CD4-positive, alpha-beta T cell treated with Interleukin-6 at 100 ng/mL for 8 hours (primary cell): ENCODE results near the gene CDYL2.
"Not testable (repeated sequence)": the region's sequence is repeated elsewhere in the genome, so short reads cannot be mapped to it uniquely, and the experiment has no call there.

Source experiments
- DNase-seq: peaks from one replicate; pipeline ENCODE4 v3.0.0-alpha.2; 2020; ENCODE audit warnings: mixed read lengths, low spot score

CDYL2 gene

GRCh38 chr16:80670170-80670865 lies 134.1 kb downstream of the CDYL2 start:
- DNase-seq = no peak

DNA sequence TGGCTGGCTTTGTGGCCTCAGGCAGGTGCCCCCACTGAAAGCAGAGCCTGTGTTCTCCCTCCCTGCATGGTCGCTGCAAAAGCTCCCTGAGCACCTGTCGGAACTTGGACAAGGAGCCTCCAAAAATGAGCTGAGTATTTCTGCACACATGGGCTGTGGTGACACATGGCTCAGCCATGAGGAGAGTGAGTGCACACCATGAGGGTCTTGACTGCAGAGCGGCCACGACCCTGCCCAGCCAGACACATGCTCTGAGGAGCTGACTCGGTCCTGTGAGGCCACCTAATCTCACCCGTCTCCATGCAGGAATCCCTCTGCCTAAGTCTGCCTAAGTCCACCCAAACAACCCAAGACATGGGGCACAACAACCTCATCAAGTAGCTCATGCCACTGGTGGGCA lies 134.7 kb downstream of the CDYL2 start:
- DNase-seq = no peak

GRCh38 chr16:80667925-80668324 lies 136.5 kb downstream of the CDYL2 start:
- DNase-seq = no peak

GRCh38 chr16:80667251-80667560 lies 137.2 kb downstream of the CDYL2 start:
- no peak for DNase-seq

GRCh38 chr16:80666378-80667250 lies 137.8 kb downstream of the CDYL2 start:
- DNase-seq = no peak

DNA sequence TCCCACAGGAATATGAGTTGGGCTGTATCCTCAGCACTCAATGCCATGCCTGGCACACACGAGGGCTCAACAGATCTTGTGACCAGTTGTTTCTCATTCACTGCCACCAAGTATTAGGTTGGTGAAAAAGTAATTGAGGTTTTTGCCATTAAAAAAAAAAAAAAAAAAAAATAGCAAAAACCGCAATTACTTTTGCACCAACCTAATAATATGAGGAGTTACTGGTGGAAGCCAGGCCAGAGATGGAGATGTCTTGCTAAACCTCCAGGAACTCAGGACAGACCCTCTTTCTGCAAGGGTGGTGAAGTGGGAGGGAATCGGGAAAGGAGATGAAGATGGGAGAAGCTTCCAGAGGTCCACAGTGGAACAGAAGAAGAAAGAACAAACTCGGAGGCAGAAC lies 139.0 kb downstream of the CDYL2 start:
- no peak for DNase-seq

DNA sequence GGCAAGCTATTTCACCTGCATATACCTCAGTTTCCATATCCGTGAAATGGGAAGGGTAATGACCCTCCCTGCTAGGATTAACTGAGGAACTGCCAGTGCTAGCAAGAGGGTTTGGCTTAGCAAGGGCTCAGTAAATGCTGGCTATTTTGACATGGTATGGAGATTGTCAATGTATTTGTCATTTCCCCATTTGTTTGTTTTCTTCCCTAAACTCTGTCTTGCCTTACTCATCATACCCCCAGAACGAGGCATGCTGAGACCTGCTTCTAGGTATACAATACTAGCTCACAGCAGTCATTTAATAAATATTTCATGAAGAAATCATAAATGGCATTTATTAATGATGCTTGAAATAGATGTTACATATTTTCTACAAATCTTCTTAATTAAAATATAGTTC lies 139.6 kb downstream of the CDYL2 start:
- DNase-seq = no peak

GRCh38 chr16:80664226-80664625 lies 140.2 kb downstream of the CDYL2 start:
- no peak for DNase-seq

- no peak for DNase-seq
These were observed 141.3 kb downstream of the CDYL2 start for GRCh38 chr16:80663078-80663477.

GRCh38 chr16:80659865-80660264 lies 144.5 kb downstream of the CDYL2 start:
- DNase-seq = no peak

- DNase-seq = peak; percentile 29
These were observed 147.7 kb downstream of the CDYL2 start for GRCh38 chr16:80656711-80657150.

DNA sequence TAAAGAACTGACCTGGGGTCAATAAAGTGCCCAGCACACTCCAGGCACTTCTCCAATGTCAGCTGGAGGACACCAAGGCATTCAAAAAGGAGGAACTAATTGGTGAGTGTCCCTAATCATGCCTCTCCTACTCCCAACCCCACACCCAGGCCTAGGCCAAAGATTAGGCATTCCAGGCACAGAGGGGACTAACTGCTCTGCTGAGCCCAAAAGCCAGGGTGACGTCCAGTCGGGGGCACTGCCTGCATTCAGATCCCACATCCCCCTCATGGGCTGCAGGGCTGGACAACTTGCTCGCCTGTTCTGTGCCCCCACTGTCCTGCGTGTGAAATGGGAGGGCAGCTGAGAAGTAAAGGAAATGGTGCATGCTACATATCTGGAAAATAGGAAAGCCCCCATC lies 148.2 kb downstream of the CDYL2 start:
- no peak for DNase-seq

GRCh38 chr16:80655751-80656150 lies 148.6 kb downstream of the CDYL2 start:
- no peak for DNase-seq

DNA sequence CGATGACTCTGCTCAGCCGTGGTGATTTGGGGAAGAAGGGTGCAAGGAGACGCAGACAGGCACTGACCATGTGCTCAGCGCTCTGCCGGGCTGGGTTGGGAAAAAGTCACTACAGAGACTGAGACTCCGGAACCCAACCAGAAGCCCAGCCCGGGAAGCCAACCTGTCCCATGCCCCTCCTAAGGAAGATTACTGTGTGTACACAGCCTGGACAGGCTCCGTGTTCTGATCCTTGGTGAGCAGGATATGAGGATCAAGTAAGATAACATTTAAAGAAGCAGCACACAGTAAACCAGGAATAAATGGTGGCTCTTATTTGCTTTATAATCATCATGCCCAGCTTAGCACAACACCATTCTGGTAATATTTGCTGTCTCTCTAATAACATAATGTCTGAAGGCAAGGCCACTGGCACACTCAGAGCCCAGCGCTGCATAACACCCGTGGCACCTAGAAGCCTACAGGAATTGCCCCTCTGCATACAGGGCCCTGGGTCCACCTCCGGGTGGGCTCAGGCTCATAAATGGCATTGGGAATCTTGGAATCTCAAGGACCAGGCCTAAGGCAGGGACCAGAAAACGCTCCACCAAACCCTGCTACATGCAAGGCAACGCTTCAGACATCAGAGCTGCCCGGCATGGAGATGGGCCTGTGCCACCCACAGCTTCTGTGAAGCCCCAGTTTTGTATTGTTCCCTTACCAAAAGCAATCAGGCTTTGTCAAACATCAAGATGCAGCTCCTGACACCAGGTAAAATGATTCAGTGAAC lies 150.1 kb downstream of the CDYL2 start:
- DNase-seq = no peak

DNA sequence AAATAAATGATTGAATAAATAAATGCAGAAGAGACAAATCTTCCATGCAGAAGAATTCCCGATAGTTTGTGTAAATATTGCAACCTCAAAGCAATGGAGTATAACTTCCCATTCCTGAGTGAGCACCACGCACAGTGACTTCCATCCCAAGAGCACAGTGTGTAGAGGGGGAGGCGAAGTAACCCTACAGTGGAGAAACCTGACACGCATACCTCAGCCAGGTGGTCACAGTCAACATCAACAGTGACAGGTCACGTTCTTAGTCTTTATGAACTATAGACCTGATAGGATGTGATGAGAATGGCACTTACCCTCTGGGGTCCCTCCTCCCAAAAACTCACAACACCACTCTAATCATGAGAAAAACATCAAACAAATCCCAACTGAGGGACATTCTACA lies 152.0 kb downstream of the CDYL2 start:
- no peak for DNase-seq

DNA sequence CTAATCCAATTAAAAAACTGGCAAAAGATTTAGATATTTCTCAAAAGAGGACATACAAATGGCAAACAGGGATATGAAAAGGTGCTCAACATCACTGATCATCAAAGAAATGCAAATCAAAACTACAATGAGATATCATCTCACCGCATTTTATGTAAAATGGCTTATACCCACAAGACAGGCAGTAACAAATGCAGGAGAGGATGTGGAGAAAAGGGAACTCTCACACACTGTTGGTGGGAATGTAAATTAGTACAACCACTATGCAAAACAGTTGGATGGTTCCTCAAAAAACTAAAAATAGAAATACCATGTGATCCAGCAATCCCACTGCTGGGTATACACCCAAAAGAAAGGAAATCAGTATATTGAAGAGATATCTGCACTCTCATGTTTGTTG lies 154.1 kb downstream of the CDYL2 start:
- DNase-seq = not testable (repeated sequence)

GRCh38 chr16:80640316-80640715 lies 164.1 kb downstream of the CDYL2 start:
- no peak for DNase-seq

GRCh38 chr16:80639636-80640035 lies 164.8 kb downstream of the CDYL2 start:
- no peak for DNase-seq

DNA sequence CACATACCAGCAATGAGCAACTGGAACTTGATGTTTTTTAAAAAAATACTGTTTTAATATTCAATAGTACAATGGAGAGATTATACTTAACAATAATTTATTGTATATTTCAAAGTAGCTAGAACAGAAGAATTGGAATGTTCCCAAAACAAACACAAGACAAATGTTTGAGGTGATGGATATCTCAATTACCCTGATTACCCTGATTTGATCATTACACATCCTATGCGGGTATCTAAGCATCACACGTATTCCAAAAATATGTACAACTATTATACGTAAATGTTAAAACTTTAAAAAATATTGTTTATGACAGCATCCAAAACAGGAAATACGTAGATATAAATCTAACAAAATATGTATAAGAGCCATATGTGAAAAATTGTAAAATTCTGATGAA lies 166.8 kb downstream of the CDYL2 start:
- no peak for DNase-seq

GRCh38 chr16:80631581-80631980 lies 172.8 kb downstream of the CDYL2 start:
- no peak for DNase-seq

DNA sequence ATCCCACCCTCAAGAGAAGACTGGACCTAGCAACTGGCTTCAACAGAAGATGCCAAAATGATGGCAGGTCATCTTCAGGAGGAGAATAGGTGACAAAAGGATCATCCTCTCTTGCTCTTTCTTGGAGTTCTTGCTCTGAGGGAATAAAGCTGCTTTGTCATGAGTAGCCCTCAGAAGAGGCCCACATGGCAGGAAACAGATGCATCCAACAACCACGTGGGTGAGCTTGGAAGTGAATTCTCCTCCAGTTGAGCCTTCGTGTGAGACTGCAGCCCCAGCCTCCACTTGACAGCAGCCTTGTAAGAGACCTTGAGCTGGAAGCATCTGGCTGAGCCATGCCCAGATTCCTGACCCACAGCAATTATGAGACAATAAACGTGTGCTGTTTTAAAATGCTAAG lies 176.1 kb downstream of the CDYL2 start:
- no peak for DNase-seq

DNA sequence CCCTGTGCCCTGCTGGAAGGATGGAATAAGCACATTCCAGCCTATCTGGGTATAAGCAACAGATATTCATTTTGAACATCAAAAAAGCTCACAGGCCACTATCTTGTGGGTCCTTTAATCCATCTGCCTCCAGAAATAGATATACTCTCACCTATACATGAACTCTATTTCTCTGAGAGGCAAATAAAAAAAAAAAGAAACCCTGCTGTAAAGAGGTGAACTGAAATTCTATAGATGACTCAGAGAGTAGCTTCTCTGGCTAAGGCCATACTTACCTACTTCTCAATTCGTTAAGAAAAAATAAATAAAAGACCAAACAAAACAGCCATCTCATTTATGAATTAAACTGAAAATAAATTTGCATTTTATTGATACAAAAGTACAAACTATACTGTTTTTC lies 177.3 kb downstream of the CDYL2 start:
- DNase-seq = no peak

DNA sequence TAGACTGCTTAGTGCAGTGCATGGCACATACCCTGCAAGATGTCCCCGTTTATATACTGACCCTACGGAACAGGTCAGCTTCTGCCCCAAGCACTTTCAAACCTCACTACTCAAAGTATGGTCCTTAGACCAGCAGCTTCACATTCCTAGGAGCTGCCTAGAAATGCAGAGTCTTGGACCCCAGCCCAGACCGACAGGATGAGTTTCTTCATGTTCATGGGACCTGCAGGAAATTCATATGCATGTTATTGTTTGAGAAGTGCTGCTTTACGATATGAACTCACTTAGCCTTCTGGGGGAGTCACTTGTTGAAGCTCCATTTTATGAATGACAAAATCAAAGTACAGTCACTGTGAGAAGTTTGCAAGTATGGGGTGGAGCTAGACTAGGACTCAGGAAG lies 181.0 kb downstream of the CDYL2 start:
- no peak for DNase-seq
